Endothelial cell of umbilical vein (primary cell): Measurements from ENCODE around the gene NAPA. TPM values are rescaled to one million over a fixed set of nuclear protein-coding genes. Genes with fewer than 3 reads are reported as not detected.

Experiments
- BruUV-seq: library from RNA; stranded (reverse); fragments of 400-500 nt; replicated peaks from 2 replicates; lab custom pipeline; 2021; lab: Mats Ljungman, UMichigan
- CTCF ChIA-PET: fragments of 300-600, 350-600 bp; sonication (Branson Sonifier 250); formaldehyde crosslinking; loops from one replicate; lab custom pipeline; 2021; ENCODE audit warnings: antibody characterized with exemption, inconsistent platforms; lab: Charles Lee
- POLR2A ChIA-PET: fragments of 300-600, 350-600 bp; sonication (Branson Sonifier 250); formaldehyde crosslinking; loops from one replicate; lab custom pipeline; 2021; ENCODE audit warnings: antibody characterized with exemption, inconsistent platforms; lab: Charles Lee
- DNase-seq: peaks from one replicate; pipeline ENCODE4 v3.0.0-alpha.2; 2011; ENCODE audit warnings: low read depth, low spot score
- FAIRE-seq: peaks from 2 replicates; lab custom pipeline; 2011; peaks lifted over from hg19 to GRCh38; lab: Jason Lieb, UNC
- H2AFZ ChIP-seq: 2 replicates; pipeline ENCODE4 v1.6.0; 2012; ENCODE audit warnings: low read depth, low read length, control low read depth, inconsistent platforms
- H3K27ac ChIP-seq: 2 replicates; pipeline ENCODE4 v1.5.1; 2011; ENCODE audit warnings: low read depth, mild to moderate bottlenecking, control low read depth, low read length, moderate library complexity; ENCODE audit not compliant: insufficient read depth
- H3K27me3 ChIP-seq, 2 experiments: 2 replicates each; pipeline versions ENCODE4 v1.6.0 to v1.6.1; 2011; ENCODE audit warnings: low read length in 2 of 2, mixed read lengths in 1 of 2; ENCODE audit not compliant: control insufficient read depth in 2 of 2, insufficient read depth in 2 of 2
- H3K36me3 ChIP-seq, 2 experiments: 2 replicates in 1 of 2; 3 replicates in 1 of 2; pipeline ENCODE4 v1.5.1; 2011; ENCODE audit warnings: low read length in 2 of 2, mild to moderate bottlenecking in 1 of 2, moderate library complexity in 1 of 2; ENCODE audit not compliant: control insufficient read depth in 2 of 2, insufficient read depth in 2 of 2; ENCODE audit errors: extremely low read depth in 1 of 2
- H3K4me1 ChIP-seq: 3 replicates; pipeline ENCODE4 v1.5.1; 2011; ENCODE audit warnings: mild to moderate bottlenecking, low read length; ENCODE audit not compliant: control insufficient read depth, insufficient read depth; ENCODE audit errors: extremely low read depth
- H3K4me2 ChIP-seq: 2 replicates; pipeline ENCODE4 v1.6.1; 2011; ENCODE audit warnings: low read length, control low read depth, mixed read lengths; ENCODE audit not compliant: insufficient read depth
- H3K4me3 ChIP-seq, 3 experiments: fragments of 200-600 bp in 1 of 3; sonication (generic), shearing (Covaris generic) in 1 of 3; replicated peaks in 1 of 3; 2 replicates each; pipeline ENCODE4 v1.5.1; 2011 to 2016; ENCODE audit warnings: control low read depth in 3 of 3, low read length in 3 of 3, mild to moderate bottlenecking in 2 of 3, inconsistent platforms in 1 of 3, low read depth in 1 of 3, moderate library complexity in 1 of 3; ENCODE audit not compliant: insufficient read depth in 1 of 3
- H3K79me2 ChIP-seq: 2 replicates; pipeline ENCODE4 v1.6.0; 2012; ENCODE audit warnings: low read length, inconsistent platforms; ENCODE audit not compliant: control insufficient read depth, insufficient read depth
- H3K9ac ChIP-seq: replicated peaks from 2 replicates; pipeline ENCODE3; 2011; ENCODE audit warnings: low read length, control low read depth; ENCODE audit not compliant: insufficient read depth; ENCODE audit errors: extremely low read depth
- H3K9me1 ChIP-seq: replicated peaks from 3 replicates; pipeline ENCODE4 v1.6.0; 2011; ENCODE audit warnings: mild to moderate bottlenecking, low read length; ENCODE audit not compliant: control insufficient read depth, insufficient read depth; ENCODE audit errors: extremely low read depth
- H3K9me3 ChIP-seq: replicated peaks from 2 replicates; pipeline ENCODE4 v1.5.1; 2012; ENCODE audit warnings: low read length, inconsistent platforms; ENCODE audit not compliant: control insufficient read depth, insufficient read depth
- H4K20me1 ChIP-seq: replicated peaks from 2 replicates; pipeline ENCODE3; 2011; ENCODE audit warnings: mild to moderate bottlenecking, low read length; ENCODE audit not compliant: control insufficient read depth, insufficient read depth; ENCODE audit errors: extremely low read depth
- GATA2 ChIP-seq: IDR thresholded peaks from 2 replicates; pipeline ENCODE4 v1.7.0; 2011; ENCODE audit warnings: low read depth, mild to moderate bottlenecking, moderate library complexity, mixed read lengths, low read length; ENCODE audit not compliant: insufficient read length, insufficient read depth
- JUN ChIP-seq: IDR thresholded peaks from 2 replicates; pipeline ENCODE4 v1.6.1; 2011; ENCODE audit warnings: borderline replicate concordance, low read depth; ENCODE audit not compliant: insufficient read length, insufficient read depth
- POLR2AphosphoS5 ChIP-seq: IDR thresholded peaks from 2 replicates; pipeline ENCODE4 v1.6.1; 2012; ENCODE audit warnings: low read depth, mild to moderate bottlenecking, control low read depth, low read length, moderate library complexity; ENCODE audit not compliant: insufficient read depth
- dilution Hi-C: fragments of 300-500 bp; cut with MboI; formaldehyde crosslinking; loops from one replicate; pipeline ENCODE4 v1.15.0; 2019; ENCODE audit warnings: low sequenced_read_pairs; ENCODE audit not compliant: extremely low pct_ligation_motif_present
- intact Hi-C: fragments of 100-400 bp; cut with micrococcal nuclease; formaldehyde crosslinking; loops from one replicate; pipeline ENCODE4 v1.10.0; 2022
- polyA plus RNA-seq, 4 experiments: library from polyadenylated mRNA; depleted of rRNA in 3 of 4; stranded (reverse) in 3 of 4; unstranded in 1 of 4; fragments of >200 nt; gene quantifications; 2 replicates each; pipeline versions ENCODE4 v1.2.1 to v1.2.3, GENCODE V29; 2011 to 2012; ENCODE audit warnings: missing spikeins in 1 of 4
- total RNA-seq: library from RNA; stranded (reverse); gene quantifications from 2 replicates; pipeline ENCODE4 v1.2.3, GENCODE V29; 2021

NAPA gene
- total and polyA plus RNA-seq, 2 donors (not counting 3 experiments of a cell fraction or from before 2014, with no cell fraction given) = 107 to 154 TPM

GRCh38 chr19:47438793-47439220 is 76.1 kb downstream of the NAPA start:
- DNase-seq = no peak
- Histone ChIP-seq H3K79me2 (no peaks in the 10 kb centered on the region), H3K9me1 (no peaks in the 10 kb centered on the region), H3K4me3 (no peak overlapping the region), H4K20me1 (no peaks in the 10 kb centered on the region), H3K9me3 (no peaks in the 10 kb centered on the region), H3K27me3 (peaks cover 3 to 5% of the 10 kb centered on the region in 2 experiments), H2AFZ (no peak overlapping the region), H3K36me3 (no peaks in the 10 kb centered on the region), H3K27ac (no peak overlapping the region), H3K9ac (no peak overlapping the region), H3K4me2 (no peak overlapping the region), H3K4me1 (no peaks in the 10 kb centered on the region)
- ChIA-PET CTCF (interaction anchor here (0.6 to 10.7 kb wide), 9 partner anchors 9 to 304 kb away, joined by 3 to 454 read pairs (median 4); partner anchors contain the start of genes EHD2 and NAPA), POLR2A (no interaction called here)
- intact Hi-C loops = loop anchor here (5.0 kb wide), 1 partner anchor 173 kb away; no protein-coding TSS in a partner anchor
- no peak for TF ChIP-seq POLR2AphosphoS5
- no peak for TF ChIP-seq JUN
- no peak for TF ChIP-seq GATA2
- FAIRE-seq = peak; percentile 38
- dilution Hi-C loops = no loop called here
- BruUV-seq = no TSS peak

Other genes starting within 250 kb of the NAPA start
- 8.3 and 9.4 TPM in 2 replicates for gene INAFM1, start 240.2 kb downstream of the NAPA start, total RNA-seq
- 2.8 and 3.0 TPM in 2 replicates for gene INAFM1, start 240.2 kb downstream of the NAPA start, polyA plus RNA-seq
- 0.49 TPM in 1 of 2 replicates, not detected in the other for gene C5AR1, start 205.2 kb downstream of the NAPA start, total RNA-seq
- gene C5AR1, start 205.2 kb downstream of the NAPA start, polyA plus RNA-seq = 0.11 and 0.16 TPM in 2 replicates
- gene C5AR2, start 182.9 kb downstream of the NAPA start, total RNA-seq = not detected in 2 replicates
- gene C5AR2, start 182.9 kb downstream of the NAPA start, polyA plus RNA-seq = not detected in 2 replicates
- 15.8 and 20.7 TPM in 2 replicates for gene DHX34, start 165.7 kb downstream of the NAPA start, total RNA-seq
- 12.8 and 15.9 TPM in 2 replicates for gene DHX34, start 165.7 kb downstream of the NAPA start, polyA plus RNA-seq
- 0.42 TPM in 1 of 2 replicates, not detected in the other for gene MEIS3, start 95.5 kb downstream of the NAPA start, total RNA-seq
- gene MEIS3, start 95.5 kb downstream of the NAPA start, polyA plus RNA-seq = not detected in 2 replicates
- not detected in 2 replicates for gene SLC8A2, start 43.2 kb downstream of the NAPA start, total RNA-seq
- gene SLC8A2, start 43.2 kb downstream of the NAPA start, polyA plus RNA-seq = not detected in 2 replicates
- gene KPTN, start 30.8 kb downstream of the NAPA start, total RNA-seq = 13.7 and 15.5 TPM in 2 replicates
- 14.7 and 15.7 TPM in 2 replicates for gene KPTN, start 30.8 kb downstream of the NAPA start, polyA plus RNA-seq
- gene ZNF541, start 58.1 kb upstream of the NAPA start, total RNA-seq = 0.13 TPM in 1 of 2 replicates, not detected in the other
- gene ZNF541, start 58.1 kb upstream of the NAPA start, polyA plus RNA-seq = 0.03 and 0.05 TPM in 2 replicates
- 20.5 and 27.0 TPM in 2 replicates for gene BICRA, start 94.1 kb upstream of the NAPA start, total RNA-seq
- 2.0 and 3.8 TPM in 2 replicates for gene BICRA, start 94.1 kb upstream of the NAPA start, polyA plus RNA-seq
- 220 TPM in 2 replicates for gene EHD2, start 198.4 kb upstream of the NAPA start, total RNA-seq
- 105 and 110 TPM in 2 replicates for gene EHD2, start 198.4 kb upstream of the NAPA start, polyA plus RNA-seq
- gene NOP53, start 230.5 kb upstream of the NAPA start, total RNA-seq = 150 and 189 TPM in 2 replicates
- 119 and 127 TPM in 2 replicates for gene NOP53, start 230.5 kb upstream of the NAPA start, polyA plus RNA-seq